HG03469 (cell line): ENCODE results near the gene MALT1.
A peak's percentile ranks its signal among the peaks of the same experiment; 100 is the strongest.

Experiments
- ATAC-seq: cut with Tn5 transposase; IDR thresholded peaks from one replicate; pipeline ENCODE4 v1.9.1; 2021; ENCODE audit warnings: mild to moderate bottlenecking, moderate library complexity, moderate number of reproducible peaks; ENCODE audit not compliant: unreplicated experiment

Gene MALT1

DNA sequence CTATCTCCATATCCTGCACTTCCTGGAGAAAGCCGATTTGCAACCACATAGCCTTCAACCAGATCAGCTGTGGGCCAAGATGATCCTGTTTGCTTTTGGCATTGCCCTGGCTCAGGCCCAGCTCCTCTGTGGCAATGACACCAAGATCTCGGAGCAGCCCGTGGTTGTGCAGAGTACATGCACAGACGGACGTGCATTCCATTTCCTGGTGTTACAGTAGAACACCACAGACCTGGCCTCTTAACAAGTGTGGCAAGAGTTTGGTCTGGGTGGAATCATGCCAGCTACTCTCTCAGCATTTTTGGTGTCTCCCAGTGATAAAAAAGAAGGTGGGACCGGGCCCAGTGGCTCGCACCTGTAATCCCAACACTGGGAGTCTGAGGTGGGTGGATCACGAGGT, 20.0 kb downstream of the MALT1 start:
- ATAC-seq, result no peak

DNA sequence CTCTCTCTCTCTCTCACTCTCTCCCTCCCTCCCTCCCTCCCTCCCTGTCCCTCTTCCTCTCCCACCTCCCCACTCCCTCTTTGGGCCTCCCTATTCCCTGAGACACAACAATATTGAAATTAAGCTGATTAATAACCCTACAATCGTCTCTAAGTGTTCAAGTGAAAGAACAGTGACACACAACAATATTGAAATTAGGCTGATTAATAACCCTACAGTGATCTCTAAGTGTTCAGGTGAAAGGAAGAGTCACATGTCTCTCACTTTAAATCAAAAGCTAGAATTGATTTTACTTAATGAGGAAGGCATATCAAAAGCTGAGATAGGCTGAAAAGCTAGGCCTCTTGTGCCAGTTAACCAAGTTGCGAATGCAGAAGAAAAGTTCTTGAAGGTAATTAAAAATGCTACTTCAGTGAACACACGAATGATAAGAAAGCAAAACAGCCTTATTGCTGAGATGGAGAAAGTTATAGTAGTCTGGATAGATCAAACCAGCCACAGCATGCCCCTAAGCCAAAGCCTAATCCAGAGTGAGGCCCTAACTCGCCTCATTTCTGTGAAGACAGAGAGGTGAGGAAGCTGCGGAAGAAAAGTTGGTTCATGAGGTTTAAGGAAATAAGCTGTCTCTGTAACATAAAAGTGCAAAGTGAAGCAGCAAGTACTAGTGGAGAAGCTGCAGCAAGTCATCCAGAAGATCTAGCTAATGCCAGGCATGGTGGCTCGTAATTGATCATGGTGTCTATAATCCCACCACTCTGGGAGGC, 21.3 kb downstream of the MALT1 start:
- no peak for ATAC-seq

DNA sequence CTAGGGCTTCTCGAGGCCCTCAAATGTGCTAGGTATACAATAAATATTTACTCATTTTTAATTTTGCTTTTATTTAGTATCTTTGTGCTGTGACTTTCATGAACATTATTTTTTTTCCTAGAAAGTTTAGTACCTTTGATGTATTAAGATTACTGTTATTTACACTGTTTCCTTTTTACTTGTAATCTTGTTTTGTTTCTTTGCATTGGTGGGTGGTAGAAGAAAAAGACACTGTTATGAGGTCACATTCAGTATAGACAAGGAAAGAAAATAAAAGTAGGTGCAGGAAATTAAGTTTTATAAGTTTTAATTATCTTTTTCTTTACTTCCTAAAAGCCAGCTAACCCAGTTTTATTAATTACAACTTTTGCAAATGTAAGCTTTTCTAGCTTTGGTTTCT, 23.0 kb downstream of the MALT1 start:
- no peak for ATAC-seq

DNA sequence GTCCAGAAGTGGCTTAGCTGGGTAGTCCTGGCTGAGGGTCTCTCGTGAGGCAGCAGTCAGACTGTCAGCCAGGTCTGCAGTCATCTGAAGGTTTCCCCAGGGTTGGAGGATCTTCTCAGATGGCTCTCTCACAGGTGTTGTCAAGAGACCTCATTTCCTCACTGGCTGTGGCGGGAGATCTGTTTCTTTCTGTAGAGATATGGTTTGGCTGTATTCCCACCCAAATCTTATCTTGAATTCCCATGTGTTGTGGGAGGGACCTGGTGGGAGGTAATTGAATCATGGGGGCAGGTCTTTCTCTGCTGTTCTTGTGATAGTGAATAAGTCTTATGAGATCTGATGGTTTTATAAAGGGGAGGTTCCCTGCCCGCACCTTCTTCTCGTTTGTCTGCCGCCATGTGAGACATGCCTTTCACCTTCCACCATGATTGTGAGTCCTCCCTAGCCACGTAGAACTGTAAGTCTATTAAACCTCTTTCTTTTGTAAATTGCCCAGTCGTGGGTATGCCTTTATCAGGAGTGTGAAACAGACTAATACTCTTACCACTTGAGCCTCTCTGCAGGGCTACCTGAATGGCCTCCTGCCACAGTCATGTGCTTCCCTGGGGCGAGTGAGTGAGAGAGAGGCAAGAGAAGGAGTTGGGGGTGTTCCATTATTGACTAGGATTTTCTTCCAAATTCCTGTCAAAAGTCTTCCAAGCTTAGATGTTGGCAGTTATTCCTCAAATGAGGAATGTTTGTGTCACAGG, 23.6 kb downstream of the MALT1 start:
- ATAC-seq, result no peak

DNA sequence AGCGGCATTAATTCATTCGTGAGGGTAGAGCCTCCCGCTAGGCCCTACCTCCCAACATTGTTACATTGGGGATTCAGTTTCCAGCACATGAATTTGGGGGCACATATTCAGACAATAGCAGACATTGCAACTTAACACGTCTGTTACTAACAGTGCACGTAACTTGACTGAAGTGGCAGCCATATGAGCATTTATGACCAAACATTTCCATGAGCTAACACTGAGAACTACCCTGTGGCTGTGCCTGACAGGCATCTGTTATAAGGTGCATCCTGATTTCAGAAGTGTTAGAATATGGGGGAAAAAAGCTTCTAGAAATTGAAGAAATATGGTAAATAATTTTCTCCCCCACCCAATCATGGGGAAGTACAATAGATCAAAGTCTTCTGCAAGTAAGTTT, 24.5 kb downstream of the MALT1 start:
- no peak for ATAC-seq

DNA sequence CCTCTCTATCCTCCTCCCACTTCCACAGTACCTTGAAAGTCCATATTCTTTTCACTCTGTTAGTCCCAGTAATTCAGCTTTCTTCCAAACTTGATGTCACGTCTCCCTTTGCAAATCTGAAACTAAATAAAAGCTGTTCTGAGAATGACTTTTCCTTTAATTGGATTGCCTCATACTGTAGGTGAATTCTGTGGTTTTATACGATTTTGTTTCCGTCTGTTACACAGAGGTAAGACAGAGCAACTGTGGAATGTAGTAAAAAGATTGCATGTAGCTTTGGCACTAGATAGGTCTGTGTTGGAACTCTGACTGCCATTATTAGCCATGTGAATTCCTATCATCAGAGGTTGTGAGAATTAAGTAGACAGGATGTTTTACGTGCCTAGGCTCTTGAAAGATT, 25.9 kb downstream of the MALT1 start:
- ATAC-seq, result no peak

DNA sequence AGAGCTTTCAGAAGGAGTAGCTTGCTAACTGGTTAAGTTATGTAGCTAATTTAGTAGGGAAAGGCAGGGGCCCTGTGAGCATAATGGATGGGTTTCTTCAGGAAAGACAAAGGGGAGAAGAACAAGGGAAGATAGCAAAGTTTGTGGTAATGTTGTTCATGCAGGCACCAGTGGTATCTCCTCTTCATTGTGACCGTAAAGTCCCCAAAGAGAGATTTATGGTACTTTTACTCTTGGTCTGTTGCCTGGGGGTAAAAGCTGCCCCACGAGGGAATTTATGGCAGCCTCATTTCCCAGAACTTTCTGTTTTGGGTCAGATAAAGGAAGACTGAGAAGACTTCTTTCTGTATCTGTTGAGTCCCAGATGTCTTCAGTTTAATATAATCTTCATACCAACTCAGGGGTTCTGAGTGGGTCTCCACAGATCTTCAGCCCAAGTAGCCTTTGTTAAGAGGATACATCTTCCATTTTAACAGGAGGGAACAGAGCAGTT, 27.5 kb downstream of the MALT1 start:
- no peak for ATAC-seq

DNA sequence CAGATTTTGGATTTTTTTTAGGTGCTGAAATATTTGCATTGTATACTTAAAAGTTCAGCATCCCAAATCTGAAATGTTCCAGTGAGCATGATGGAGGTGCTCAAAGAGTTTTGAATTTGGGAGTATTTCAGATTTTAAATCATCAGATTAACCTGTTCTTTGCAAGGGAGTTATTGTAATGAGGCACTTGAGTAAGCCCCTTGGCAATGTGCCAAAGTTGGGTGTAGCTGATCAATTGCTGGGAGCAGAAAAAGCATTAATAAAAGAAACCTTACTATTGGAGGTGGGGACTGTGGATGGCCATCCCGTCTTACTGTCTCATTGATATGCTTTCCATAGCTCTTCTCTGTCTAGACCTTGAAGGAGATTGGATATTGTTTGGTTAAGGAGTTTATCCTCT, 28.3 kb downstream of the MALT1 start:
- ATAC-seq, result no peak

DNA sequence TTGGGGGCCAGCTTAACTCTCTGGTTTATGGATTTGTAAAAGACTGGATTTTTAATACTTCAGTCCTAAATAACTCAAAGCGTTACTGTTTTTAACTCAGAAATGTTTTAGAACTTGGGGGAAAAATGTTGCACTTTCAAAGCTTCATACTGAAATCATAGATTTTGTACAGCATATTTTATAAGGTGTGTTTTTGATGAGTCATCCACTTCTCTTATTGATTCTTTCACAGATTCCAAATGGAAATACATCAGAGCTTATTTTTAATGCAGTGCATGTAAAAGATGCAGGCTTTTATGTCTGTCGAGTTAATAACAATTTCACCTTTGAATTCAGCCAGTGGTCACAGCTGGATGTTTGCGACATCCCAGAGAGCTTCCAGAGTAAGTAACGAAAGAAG, 28.9 kb downstream of the MALT1 start:
- ATAC-seq, result no peak

DNA sequence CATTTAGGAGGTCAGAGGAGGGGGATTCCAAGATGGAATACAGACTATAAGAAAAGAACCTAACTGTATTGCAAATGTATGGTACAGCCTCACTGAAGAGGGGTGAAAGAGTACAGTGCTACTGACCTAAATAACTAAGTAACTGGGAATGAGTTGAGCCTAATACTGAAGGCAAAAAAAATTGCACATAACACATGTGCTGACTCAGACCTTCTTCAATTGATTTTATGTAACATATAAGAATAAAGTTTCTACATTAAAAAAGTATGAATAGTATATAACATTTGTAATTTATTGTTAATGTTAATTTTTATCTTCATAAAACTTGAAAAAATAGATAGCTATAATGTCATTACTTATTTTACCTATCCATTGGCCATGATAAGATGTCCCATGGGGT, 41.7 kb downstream of the MALT1 start:
- no peak for ATAC-seq

DNA sequence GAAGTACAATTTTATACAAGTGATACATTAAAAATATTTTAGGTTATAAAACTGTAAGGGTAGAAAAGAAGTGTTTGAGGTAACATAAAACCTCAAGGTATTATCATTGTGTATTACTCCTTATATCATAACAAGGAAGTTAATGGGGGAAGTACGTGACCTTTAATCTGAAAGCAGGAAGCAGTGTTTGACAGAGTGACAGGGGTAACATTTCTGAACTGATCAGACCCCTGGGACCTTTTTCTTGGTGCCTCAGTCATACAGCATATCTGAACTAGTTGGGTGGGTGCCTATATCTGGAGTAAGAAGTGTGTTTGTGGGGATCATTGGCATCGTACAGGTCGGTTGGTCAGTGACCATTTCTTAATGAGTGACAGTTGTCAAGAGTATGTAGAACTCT, 43.0 kb downstream of the MALT1 start:
- ATAC-seq, result no peak

DNA sequence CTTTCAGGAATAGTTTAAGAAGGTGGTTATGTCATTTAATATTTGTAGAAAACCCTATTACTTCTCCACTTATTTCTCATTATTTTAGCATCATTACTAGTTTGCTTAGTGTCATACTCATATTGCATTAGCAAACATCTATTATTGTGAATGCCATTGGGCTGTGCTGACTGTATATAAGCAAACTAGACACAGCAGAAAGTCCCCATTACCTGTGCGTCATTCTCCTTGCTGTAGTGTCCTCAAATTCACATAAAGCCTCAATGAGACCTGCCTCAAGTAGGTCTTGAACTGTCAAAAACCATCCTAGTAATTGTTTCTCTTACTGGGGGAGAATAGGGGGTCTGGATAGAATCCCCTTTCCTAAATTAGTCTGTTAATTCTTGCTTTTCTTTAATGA, 43.6 kb downstream of the MALT1 start:
- ATAC-seq, result no peak

DNA sequence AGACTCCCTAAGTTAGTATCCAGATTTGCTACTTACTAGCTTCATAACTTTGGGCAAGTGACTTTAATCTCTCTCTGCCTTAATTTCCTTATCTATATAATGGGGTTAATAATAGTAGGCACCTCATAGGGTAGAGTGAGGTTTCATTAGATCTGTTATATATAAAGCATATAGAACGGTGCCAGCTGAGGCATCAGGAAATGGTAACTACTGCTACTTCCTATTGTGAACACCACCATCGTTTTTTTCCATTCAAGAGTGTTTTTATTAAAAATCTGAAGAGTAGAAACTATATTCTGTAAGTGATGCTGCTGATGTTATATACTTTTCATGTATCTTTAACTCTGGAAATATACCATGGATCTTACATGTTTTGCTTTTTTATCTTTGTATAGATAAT, 44.3 kb downstream of the MALT1 start:
- ATAC-seq, result no peak

DNA sequence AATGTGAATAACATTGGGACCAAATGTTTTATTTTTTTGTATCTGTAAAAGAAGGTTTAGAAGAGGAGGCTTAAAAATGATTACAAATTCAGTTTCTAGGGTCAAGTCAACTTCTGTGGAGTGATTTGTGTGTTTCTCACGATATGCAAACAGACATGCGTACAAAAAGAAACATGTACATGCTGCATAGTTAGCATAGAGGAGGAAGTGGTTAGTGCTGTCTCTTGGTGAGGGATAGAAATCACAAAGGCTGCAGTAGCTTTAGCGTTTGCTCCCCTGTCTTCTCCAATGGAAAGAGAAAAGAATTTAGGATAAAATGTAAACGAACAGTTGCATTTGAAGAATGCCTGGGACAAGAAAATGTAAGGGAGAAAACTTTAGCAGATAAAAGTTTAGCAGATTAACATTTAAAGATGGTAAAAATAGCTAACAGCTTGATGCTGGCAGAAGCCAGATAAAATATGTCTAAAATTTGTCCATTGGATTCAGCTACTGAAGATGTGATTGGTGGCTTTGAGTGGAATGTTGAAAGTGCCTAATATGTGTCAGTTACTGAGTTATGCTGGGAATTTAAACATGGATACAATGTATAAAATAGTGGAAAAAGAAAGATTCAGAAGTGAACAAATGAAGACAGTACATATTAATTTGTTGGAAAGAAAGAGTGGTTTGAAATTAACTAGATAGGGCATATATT, 44.9 kb downstream of the MALT1 start:
- peak; percentile 60 for ATAC-seq

DNA sequence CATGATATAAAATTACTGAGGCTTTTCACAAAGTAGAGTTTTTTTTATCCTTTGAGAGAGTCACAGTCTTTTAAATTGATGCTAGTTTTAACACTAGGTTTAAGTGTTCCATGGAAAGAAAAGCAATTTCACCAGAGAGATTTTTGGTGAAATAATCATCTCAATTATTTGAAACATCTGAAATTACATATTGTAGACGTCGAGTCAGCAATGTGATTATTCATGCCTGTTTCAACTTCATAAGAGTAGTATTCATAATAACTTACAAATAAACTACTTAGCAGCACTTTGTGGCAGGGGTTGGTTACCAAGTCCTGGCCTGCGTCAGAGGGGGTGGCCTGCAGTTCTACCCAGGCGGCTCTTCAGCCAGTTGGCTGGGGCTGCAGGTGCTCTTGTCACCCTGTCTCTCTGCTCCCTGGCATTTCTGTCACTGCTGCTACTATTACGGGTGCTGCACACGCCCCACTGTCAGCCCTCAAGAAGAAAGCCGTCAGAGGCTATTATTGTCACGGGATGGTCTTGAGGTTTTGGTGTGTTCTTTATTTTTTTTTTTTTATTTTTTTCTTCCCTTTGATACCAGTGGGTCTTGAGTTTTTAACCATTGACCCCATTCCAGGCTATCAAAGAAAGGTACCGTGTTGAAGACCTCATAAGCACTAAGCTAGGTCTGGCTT, 50.4 kb downstream of the MALT1 start:
- no peak for ATAC-seq

DNA sequence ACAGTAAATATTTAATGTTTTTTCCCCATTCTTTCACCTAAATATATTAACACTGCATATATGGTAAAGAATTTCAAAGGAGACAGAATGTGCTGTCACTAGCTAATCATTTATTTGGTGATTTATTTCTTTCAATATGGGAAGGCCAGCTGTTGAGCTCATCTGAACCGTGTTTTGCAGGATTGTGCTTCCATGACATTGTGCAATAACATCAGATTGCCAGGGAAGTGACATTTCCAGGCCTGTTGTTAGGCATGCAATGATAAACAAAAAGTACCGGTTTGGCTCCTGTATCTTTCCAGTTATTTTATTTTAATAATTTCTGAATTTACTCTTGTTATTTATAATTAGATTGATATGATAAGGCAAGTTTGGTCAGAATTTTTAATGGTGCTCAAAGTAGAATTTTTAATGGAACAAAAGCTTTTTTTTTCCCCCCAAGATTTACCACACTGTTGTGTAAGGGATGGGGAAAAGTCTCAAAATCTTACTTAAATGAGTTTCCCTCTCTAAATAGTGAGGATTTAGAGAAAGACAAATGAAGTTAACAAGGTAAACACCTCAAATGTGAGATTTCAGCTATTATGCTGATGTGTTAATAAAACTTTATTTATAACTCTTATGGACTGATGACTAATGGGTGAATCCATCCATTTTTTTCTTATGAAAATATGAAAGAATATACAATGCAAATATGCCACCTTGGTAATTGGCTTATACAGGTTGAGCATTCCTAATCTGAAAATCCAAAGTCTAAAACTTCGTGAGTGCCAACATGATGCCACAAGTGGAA, 52.7 kb downstream of the MALT1 start:
- no peak for ATAC-seq

DNA sequence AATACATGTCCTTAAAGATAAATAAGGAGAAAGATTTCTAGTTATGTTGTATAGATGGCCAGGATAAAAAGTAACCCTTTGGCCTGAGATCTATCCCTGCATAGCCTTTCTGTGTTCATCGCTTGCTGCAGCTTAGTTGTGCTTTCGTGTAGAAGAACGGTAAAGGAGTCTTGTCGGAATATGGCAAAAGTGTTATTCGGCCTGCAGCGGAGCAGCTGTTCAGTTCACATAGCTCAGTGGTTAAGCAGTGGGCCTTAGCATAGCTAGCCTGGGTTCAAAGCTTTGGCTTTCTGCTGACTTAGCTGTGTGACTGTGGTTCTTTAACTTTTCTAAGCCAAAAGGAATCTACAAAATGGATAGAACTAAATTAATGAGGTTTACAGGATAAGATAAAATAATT, 55.4 kb downstream of the MALT1 start:
- ATAC-seq, result no peak

DNA sequence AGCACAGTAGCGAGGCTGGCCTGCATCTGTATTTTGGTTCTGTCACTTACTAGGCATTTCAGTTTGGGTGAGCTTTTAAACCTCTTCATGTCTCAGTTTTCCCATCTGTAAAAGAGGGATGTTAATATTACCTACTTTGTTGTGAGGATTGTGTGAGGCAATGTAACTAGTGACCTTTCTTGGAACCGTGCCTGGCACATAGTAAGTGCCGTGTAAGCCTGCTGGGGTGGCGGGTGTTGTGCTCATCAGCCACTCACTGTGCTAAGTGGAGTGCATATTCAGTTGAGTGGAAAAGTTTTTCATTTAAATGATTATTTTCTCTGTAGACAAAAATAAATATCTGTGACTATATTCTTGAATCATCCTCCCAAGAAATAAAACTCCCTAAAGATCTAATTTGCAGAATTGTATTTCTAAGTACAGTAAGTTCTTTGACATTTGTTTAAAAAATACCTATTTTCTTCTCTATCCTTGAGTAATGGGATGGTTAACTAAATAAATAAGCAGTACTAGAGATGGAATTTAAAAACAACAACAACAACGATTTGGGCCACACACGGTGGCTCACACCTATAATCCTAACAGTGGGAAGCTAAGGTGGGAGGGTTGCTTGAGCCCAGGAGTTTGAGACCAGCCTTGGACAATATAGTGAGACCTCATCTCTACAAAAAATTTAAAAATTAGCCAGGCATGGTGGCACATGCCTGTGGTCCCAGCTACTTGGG, 56.7 kb downstream of the MALT1 start:
- no peak for ATAC-seq

DNA sequence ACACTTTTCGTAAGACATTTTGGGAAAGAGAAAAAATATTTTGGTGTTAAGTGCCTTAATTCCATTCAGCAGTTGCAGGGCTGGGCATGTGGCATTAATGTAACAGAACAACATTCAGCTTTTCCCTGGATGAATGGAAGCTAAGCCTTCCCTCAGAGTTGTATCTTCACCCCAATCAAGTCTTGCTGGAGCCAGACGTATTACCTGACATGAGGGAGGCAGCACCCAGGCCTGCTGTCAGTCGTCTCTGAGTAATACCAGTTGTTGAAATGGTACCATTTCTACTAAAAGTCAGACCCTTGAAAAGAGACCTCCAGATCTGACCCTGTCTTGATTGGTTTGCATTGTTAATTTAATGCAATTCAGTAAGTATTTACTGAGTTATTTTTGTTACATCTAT, 57.5 kb downstream of the MALT1 start:
- ATAC-seq, result no peak

DNA sequence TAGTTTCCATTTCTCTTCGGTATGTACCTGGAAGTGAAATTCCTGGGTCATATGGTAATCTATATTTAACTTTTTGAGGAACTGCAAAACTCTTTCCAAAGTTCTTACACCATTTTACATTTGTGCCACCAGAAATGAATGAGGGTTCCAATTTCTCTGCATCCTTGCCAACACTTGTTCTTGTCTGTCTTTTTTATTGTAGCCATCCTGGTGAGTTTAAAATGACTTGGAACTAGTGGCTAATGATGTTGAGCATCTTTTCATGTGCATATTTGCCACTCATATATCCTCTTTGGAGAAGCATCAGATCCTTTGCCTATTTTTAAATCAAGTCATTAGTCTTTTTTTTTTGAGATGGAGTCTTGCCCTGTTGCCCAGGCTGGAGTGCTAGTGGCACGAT, 59.4 kb downstream of the MALT1 start:
- no peak for ATAC-seq
